Astrocyte (in vitro differentiated cells and primary cell): Measurements from ENCODE around the gene SHISA9.

Experiments
- EZH2 ChIP-seq: IDR thresholded peaks from 2 replicates; pipeline ENCODE4 v1.6.1; 2012; ENCODE audit warnings: mild to moderate bottlenecking, low read length, inconsistent platforms; ENCODE audit not compliant: insufficient read depth
- TF ChIP-seq, protein P1 (sequence below): IDR thresholded peaks from 2 replicates; pipeline ENCODE4 v1.5.1; 2011; ENCODE audit warnings: low read depth, mild to moderate bottlenecking, inconsistent platforms, low read length, moderate library complexity; ENCODE audit not compliant: insufficient read depth

GRCh38 chr16:12998361-12999085 lies 97.1 kb downstream of the SHISA9 start:
- TF ChIP-seq EZH2, result no peak
- TF ChIP-seq, protein P1, sequence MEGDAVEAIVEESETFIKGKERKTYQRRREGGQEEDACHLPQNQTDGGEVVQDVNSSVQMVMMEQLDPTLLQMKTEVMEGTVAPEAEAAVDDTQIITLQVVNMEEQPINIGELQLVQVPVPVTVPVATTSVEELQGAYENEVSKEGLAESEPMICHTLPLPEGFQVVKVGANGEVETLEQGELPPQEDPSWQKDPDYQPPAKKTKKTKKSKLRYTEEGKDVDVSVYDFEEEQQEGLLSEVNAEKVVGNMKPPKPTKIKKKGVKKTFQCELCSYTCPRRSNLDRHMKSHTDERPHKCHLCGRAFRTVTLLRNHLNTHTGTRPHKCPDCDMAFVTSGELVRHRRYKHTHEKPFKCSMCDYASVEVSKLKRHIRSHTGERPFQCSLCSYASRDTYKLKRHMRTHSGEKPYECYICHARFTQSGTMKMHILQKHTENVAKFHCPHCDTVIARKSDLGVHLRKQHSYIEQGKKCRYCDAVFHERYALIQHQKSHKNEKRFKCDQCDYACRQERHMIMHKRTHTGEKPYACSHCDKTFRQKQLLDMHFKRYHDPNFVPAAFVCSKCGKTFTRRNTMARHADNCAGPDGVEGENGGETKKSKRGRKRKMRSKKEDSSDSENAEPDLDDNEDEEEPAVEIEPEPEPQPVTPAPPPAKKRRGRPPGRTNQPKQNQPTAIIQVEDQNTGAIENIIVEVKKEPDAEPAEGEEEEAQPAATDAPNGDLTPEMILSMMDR, result no peak
